ENCODE measurements around the gene GNAS. TPM values are rescaled to one million over a fixed set of nuclear protein-coding genes. Genes with fewer than 3 reads are reported as not detected.

The GNAS gene
- total and polyA plus RNA-seq, 7 donors: 700 to 1,905 (median 1,386) TPM

- no peaks in the 10 kb centered on the region for H3K27me3 ChIP-seq (ENCODE audit: insufficient read depth in 3 of 3, low read length in 2 of 3)
- DNase-seq: no peak
These were observed 37.4 kb downstream of the GNAS start for GRCh38 chr20:58889798-58890517.

GRCh38 chr20:58890518-58891085 lies 38.1 kb downstream of the GNAS start:
- ATAC-seq: peak; percentile 49 to 58 (median 52)
- TF ChIP-seq CTCF (IDR thresholded peaks at IDR 0.05): no peak

More at GRCh38 chr20:58889798-58890517, 37.4 kb downstream of the GNAS start:
- WGBS, 3 donors: 38 to 47% (median 40%) methylated on average over 80 to 91 of the region's 91 CpGs
- H3K36me3 ChIP-seq (ENCODE audit: insufficient read depth in 1 of 2, low read depth in 1 of 2): no peaks in the 10 kb centered on the region
- peak overlapping the region; percentile 97 for H3K27ac ChIP-seq
- intact Hi-C loops (cut with DNase I): loop anchor here (5.0 kb wide), 2 partner anchors 92 to 152 kb away; partner anchors contain the start of genes NELFCD (in 1 of the 2) and PRELID3B (in 1 of the 2)
- H3K4me3 ChIP-seq: peak overlapping the region; percentile 84
- no peak for TF ChIP-seq CTCF (IDR thresholded peaks at IDR 0.05)
- H3K9me3 ChIP-seq: no peaks in the 10 kb centered on the region
- H3K4me1 ChIP-seq: peaks cover 20% of the 10 kb centered on the region
- ATAC-seq: peak in 2 of 4 donors; percentile 1 to 3

GRCh38 chr20:58891086-58891717 lies 38.7 kb downstream of the GNAS start:
- ATAC-seq (peak; percentile 56 to 65 (median 64)), DNase-seq (peak; percentile 85 to 90)
- H3K27me3 ChIP-seq (ENCODE audit: insufficient read depth in 3 of 3, low read length in 2 of 3): no peaks in the 10 kb centered on the region
- H3K9me3 ChIP-seq: no peaks in the 10 kb centered on the region
- WGBS, 3 donors: 0 to 1% (median 0%) methylated on average over 1 to 96 of the region's 105 CpGs
- peak overlapping the region; percentile 97 for H3K27ac ChIP-seq
- H3K36me3 ChIP-seq (ENCODE audit: insufficient read depth in 1 of 2, low read depth in 1 of 2): peaks cover 0 to under 1% of the 10 kb centered on the region in 2 donors
- no peak for TF ChIP-seq CTCF (IDR thresholded peaks at IDR 0.05)
- H3K4me1 ChIP-seq: peaks cover 32% of the 10 kb centered on the region
- H3K4me3 ChIP-seq: peak overlapping the region; percentile 84
- intact Hi-C loops (cut with DNase I): loop anchor here (5.0 kb wide), 2 partner anchors 91 to 151 kb away; partner anchors contain the start of genes NELFCD (in 1 of the 2) and PRELID3B (in 1 of the 2)

More at GRCh38 chr20:58890518-58891085, 38.1 kb downstream of the GNAS start:
- peak; percentile 85 to 88 for DNase-seq
- Histone ChIP-seq H3K4me1 (peaks cover 26% of the 10 kb centered on the region), H3K27me3 (ENCODE audit: insufficient read depth in 3 of 3, low read length in 2 of 3) (no peaks in the 10 kb centered on the region), H3K27ac (peak overlapping the region; percentile 97), H3K4me3 (peak overlapping the region; percentile 84), H3K9me3 (no peaks in the 10 kb centered on the region), H3K36me3 (ENCODE audit: insufficient read depth in 1 of 2, low read depth in 1 of 2) (no peaks in the 10 kb centered on the region)
- WGBS, 3 donors: 1 to 5% (median 1%) methylated on average over 32 to 61 of the region's 64 CpGs
- intact Hi-C loops (cut with DNase I): loop anchor here (5.0 kb wide), 2 partner anchors 92 to 152 kb away; partner anchors contain the start of genes NELFCD (in 1 of the 2) and PRELID3B (in 1 of the 2)

- TF ChIP-seq CTCF (IDR thresholded peaks at IDR 0.05): no peak
These were observed 39.2 kb downstream of the GNAS start for GRCh38 chr20:58891718-58892140.

More at GRCh38 chr20:58891718-58892140, 39.2 kb downstream of the GNAS start:
- H3K27ac ChIP-seq: peak overlapping the region; percentile 97
- peak overlapping the region; percentile 84 for H3K4me3 ChIP-seq
- 0 to 1% (median 0%) methylated on average over 16 to 55 of the region's 55 CpGs for WGBS, 3 donors
- H3K4me1 ChIP-seq: peaks cover 38% of the 10 kb centered on the region
- no peaks in the 10 kb centered on the region for H3K27me3 ChIP-seq (ENCODE audit: insufficient read depth in 3 of 3, low read length in 2 of 3)
- no peaks in the 10 kb centered on the region for H3K9me3 ChIP-seq
- DNase-seq (peak; percentile 53 to 72), ATAC-seq (peak in 3 of 4 donors; percentile 1 to 2 (median 1))
- peaks cover 0 to 6% of the 10 kb centered on the region in 2 donors for H3K36me3 ChIP-seq (ENCODE audit: insufficient read depth in 1 of 2, low read depth in 1 of 2)
- intact Hi-C loops (cut with DNase I): loop anchor here (2.0 to 5.0 kb wide), 3 partner anchors 15 to 151 kb away; partner anchors contain the start of genes NELFCD (in 1 of the 2) and PRELID3B (in 1 of the 2)

All from psoas muscle (tissue), 8 donors.